Activated CD4-positive, alpha-beta T cell treated with anti-CD3 and anti-CD28 coated beads, Interleukin-2, amount 10 ng/mL, durations not matched to agents 24 days and 14 days (primary cell): ENCODE results near the gene YIPF7. TPM values are rescaled to one million over a fixed set of nuclear protein-coding genes. Genes with fewer than 3 reads are reported as not detected.

Experiments used
- DNase-seq: peaks from one replicate; pipeline ENCODE4 v3.0.0; 2022
- H3K27ac Mint-ChIP-seq: one replicate; pipeline ENCODE4 v1.8.0; 2022; ENCODE audit warnings: mild to moderate bottlenecking, mixed read lengths
- H3K27me3 Mint-ChIP-seq: one replicate; pipeline ENCODE4 v1.8.0; 2022; ENCODE audit warnings: mixed read lengths
- H3K36me3 Mint-ChIP-seq: one replicate; pipeline ENCODE4 v1.8.0; 2022; ENCODE audit warnings: low read depth, mild to moderate bottlenecking, mixed read lengths
- H3K4me1 Mint-ChIP-seq: one replicate; pipeline ENCODE4 v1.8.0; 2021; ENCODE audit warnings: mixed read lengths
- H3K4me3 Mint-ChIP-seq: one replicate; pipeline ENCODE4 v1.8.0; 2022; ENCODE audit warnings: mild to moderate bottlenecking, moderate library complexity, mixed read lengths
- H3K9me3 Mint-ChIP-seq: one replicate; pipeline ENCODE4 v1.8.0; 2021; ENCODE audit warnings: mixed read lengths
- intact Hi-C: fragments of 100-400 bp; cut with micrococcal nuclease; formaldehyde crosslinking; loops from one replicate; pipeline ENCODE4 v1.15.1; 2023
- total RNA-seq: library from RNA; stranded (reverse); gene quantifications from 2 replicates; pipeline ENCODE4 v1.2.3, GENCODE V29; 2022

The YIPF7 gene
- not detected in 2 replicates for total RNA-seq

DNA sequence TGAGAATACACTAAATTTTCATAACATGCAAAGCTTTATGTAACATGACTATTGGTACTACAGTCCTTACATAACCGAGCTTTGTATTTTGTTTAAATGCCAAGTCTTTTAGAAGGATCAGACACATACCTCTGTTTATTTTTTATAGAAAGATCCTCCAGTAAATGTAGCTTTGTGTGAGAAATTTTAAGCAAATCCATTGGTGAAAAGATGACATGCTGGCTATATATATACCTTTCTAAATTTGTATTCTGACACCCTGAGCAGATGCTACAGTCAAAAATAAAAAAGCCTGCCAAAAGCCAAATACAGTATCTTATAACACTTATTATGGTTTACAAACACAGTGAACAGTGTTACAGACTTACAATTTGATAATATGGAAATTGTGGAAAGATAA, at the start of gene YIPF7:
Gene YIPF7 (minus strand): TSS at position 201 of the 400 bp plus-strand sequence. CDS start 1,525 bp downstream, outside the sequence.
- Mint-ChIP-seq H3K9me3 (no peaks in the 10 kb centered on the region), H3K4me1 (no peaks in the 10 kb centered on the region), H3K27ac (no peak within 1 kb of the TSS), H3K4me3 (no peak within 1 kb of the TSS), H3K27me3 (no peaks in the 10 kb centered on the region), H3K36me3 (no peaks in the 10 kb centered on the region)
- DNase-seq: no peak
- intact Hi-C loops: no loop called here

DNA sequence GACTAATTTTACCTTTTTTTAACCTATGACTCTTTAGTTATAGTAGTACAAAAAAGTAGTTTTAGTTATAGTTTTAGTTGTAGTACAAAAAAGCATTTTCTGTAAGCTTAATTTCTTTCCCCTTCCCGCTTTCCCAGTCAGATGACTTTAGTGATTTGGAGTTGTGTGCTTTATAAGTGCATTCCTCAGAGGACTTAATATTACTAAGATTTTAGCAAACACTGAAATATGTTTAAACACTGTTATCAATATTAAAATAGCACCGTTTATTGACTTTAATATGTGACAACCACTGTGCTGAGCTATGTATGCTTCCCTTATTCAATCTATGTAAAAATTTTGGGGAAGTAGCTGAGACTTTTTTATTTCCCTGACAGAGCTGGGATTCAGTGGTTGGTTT, 49.6 kb upstream of the YIPF7 start:
- intact Hi-C loops: no loop called here
- Mint-ChIP-seq H3K4me3 (no peak overlapping the region), H3K27ac (no peak overlapping the region), H3K27me3 (no peaks in the 10 kb centered on the region), H3K36me3 (peaks cover 41% of the 10 kb centered on the region), H3K9me3 (no peaks in the 10 kb centered on the region), H3K4me1 (peaks cover 2% of the 10 kb centered on the region)
- no peak for DNase-seq

DNA sequence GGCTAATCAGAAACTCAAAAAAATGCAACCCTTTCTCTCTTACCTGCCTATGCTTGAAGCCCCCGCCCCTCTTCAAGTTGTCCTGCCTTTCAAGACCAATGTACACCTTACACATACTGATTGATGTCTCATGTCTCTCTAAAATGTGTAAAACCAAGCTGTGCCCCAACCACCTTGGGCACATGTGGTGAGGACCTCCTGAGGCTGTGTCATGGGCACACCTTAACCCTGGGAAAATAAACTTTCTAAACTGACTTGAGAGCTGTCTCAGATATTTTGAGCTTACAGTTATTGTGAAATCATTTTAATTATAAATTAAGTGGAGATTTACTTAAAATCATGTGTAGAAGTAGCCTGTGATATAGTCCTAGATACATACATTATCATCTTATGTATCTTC, 49.0 kb upstream of the YIPF7 start:
- Mint-ChIP-seq H3K27ac (no peak overlapping the region), H3K4me3 (no peak overlapping the region), H3K9me3 (no peaks in the 10 kb centered on the region), H3K36me3 (peaks cover 45% of the 10 kb centered on the region), H3K27me3 (no peaks in the 10 kb centered on the region), H3K4me1 (peaks cover 3% of the 10 kb centered on the region)
- intact Hi-C loops: no loop called here
- DNase-seq: no peak

DNA sequence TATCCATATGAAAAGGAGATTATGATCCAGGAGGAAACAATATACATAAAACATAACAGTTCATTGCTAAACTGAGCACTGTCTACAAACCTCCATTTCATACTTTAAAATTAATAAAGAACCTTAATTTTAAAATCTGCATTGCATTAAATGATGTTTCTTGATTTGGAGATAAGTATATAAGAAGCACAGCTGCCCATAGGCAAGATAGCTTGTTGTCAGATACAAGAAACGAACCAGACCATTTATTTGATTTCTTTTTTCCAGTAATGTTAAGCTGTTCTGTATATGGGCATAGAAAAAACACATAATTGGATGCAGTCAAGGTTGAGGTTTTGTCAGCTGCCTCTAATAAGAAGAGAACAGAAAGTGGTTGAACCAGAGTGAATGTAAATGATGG, 33.2 kb upstream of the YIPF7 start:
- H3K27me3 Mint-ChIP-seq: no peaks in the 10 kb centered on the region
- no peak for DNase-seq
- H3K9me3 Mint-ChIP-seq: no peaks in the 10 kb centered on the region
- H3K36me3 Mint-ChIP-seq: peaks cover 60% of the 10 kb centered on the region
- peaks cover 26% of the 10 kb centered on the region for H3K4me1 Mint-ChIP-seq
- no peak overlapping the region for H3K27ac Mint-ChIP-seq
- H3K4me3 Mint-ChIP-seq: no peak overlapping the region
- intact Hi-C loops: no loop called here

DNA sequence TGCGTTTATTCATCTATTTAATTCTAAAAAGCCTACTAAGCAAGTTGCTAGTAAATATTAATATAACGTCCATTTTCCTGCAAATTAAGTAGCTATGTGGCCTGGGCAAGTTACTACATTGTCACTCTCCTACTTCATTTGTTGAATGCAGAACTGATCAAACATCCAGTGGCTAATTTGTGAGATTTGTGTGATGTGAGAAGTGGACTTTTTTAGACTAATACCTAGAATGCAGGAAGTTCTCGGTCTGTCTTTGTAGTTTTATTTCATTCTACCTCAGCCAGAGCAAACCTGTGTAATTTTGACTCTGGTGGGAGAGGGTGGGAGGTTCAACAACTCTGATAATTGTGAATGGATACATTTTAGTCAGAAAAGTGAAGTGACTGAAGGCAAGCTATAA, 27.6 kb upstream of the YIPF7 start:
- H3K4me1 Mint-ChIP-seq: peaks cover 26% of the 10 kb centered on the region
- H3K9me3 Mint-ChIP-seq: no peaks in the 10 kb centered on the region
- peak; percentile 61 for DNase-seq
- intact Hi-C loops: loop anchor here (1.0 to 2.0 kb wide), 3 partner anchors 18 to 230 kb away; partner anchors contain the start of genes GNPDA2 and KCTD8
- peaks cover 25% of the 10 kb centered on the region for H3K36me3 Mint-ChIP-seq
- H3K27ac Mint-ChIP-seq: peak overlapping the region; percentile 98
- H3K27me3 Mint-ChIP-seq: peaks cover 9% of the 10 kb centered on the region
- peak overlapping the region; percentile 98 for H3K4me3 Mint-ChIP-seq

DNA sequence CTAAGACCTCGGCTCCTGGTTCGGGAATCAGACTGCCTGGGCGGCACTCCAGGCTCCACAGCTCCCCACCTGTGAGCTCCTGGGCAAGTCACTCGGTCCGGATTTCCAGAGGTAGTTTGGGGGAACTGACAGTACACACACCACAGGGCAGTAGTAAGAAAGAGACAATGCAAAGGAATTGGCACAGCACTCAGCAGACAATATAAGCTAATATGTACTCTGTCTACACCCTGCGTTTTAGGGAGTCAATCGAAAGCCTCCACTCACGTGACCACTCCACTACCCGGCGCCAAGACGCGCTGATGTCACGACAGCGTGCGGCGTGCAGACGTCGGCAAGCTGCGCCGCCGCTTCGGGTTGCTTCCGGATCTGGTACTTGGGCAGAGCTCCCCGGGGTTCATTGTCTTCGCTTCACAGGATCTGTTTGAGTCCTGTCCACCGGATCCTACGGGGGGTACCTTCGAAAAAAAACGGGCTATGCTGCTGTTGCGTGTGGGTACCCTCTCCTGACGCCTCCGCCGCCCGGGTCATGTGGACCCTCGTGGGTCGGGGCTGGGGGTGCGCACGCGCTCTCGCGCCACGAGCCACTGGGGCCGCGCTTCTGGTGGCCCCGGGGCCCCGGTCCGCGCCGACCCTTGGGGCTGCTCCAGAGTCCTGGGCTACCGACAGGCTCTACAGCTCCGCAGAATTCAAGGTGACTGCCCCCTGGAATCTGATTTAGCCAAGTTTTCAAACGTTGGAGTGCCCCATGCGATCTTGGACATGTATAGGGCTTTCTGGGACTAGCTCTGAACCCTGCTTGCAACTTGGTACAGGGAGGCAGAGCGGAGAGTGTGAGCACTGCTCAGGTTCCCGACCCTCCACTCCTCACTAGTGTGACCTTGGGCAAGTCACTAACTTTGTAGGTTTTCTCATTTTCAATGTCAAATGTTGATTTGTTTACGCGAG, 26.9 kb upstream of the YIPF7 start, which contains the start of gene GUF1:
Gene GUF1 (plus strand): TSS at position 327 of the 948 bp plus-strand sequence. CDS start 203 bp downstream, at position 530.
- Mint-ChIP-seq H3K9me3 (no peaks in the 10 kb centered on the region), H3K27me3 (peaks cover 9% of the 10 kb centered on the region), H3K4me1 (peaks cover 26% of the 10 kb centered on the region), H3K36me3 (peaks cover 23% of the 10 kb centered on the region), H3K27ac (peak within 1 kb of the TSS; percentile 98), H3K4me3 (peak within 1 kb of the TSS; percentile 98)
- intact Hi-C loops: loop anchor here (1.0 to 2.0 kb wide), 3 partner anchors 18 to 230 kb away; partner anchors contain the start of genes GNPDA2 and KCTD8
- peak; percentile 97 for DNase-seq

DNA sequence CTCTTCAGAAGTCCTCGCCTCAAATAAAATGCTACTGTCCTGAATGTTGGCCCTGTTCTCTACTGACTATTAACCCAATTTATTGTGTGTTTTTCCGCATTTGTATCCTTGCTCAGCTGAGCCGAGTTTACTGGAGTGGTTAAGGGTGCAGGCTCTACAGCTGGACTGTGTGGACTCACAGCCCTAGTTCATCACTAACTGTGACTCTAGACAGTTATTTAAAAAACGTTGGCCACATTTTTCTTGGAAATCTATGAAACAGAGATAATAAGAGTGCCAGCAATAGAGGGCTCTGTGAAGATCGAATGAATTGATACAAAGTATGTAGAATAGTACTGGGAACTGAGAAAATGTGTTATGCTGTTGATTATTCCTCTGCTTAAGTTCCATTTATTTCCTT, 23.9 kb upstream of the YIPF7 start:
- Mint-ChIP-seq H3K27ac (no peak overlapping the region), H3K4me3 (no peak overlapping the region), H3K4me1 (peaks cover 14% of the 10 kb centered on the region), H3K9me3 (no peaks in the 10 kb centered on the region), H3K27me3 (peaks cover 22% of the 10 kb centered on the region), H3K36me3 (peaks cover 4% of the 10 kb centered on the region)
- DNase-seq: no peak
- intact Hi-C loops: no loop called here

DNA sequence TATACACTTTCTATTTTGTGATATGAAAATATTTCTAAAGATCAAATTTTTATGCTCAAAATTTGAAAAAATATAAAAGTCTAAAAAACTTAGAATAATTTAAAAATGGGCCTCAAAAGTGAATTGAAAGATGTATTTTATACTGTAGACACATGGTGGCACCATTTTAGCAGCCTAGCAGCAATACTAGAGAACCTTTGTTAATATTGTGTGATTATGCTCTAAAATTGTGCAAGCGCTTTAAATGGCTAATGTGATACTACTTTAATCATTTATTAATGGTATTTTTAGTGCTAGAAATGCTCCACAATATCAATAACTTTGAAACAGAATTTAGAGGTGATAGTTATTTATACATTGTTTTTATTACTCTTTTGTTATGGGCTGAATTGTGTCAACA, 23.0 kb upstream of the YIPF7 start:
- intact Hi-C loops: no loop called here

DNA sequence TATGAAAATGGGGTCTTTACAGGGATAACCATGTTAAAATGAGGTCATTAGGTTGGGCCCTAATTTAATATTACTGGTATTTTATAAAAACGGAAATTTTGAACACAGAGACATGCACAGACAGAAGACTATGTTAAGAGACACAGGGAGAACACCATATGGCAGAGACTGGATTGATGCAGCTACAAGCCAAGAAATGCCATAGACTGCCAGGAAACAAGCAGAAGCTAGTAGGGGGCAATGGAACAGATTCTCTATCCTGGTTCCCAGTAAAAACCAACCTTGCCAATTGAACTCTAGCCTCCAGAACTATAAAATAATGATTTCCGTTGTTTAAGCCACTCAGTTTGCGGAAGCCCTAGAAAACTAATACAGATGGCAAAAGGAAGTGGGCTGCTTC, 20.2 kb upstream of the YIPF7 start:
- no peak overlapping the region for H3K4me3 Mint-ChIP-seq
- H3K36me3 Mint-ChIP-seq: no peaks in the 10 kb centered on the region
- H3K9me3 Mint-ChIP-seq: no peaks in the 10 kb centered on the region
- intact Hi-C loops: no loop called here
- no peak for DNase-seq
- peaks cover 20% of the 10 kb centered on the region for H3K27me3 Mint-ChIP-seq
- H3K4me1 Mint-ChIP-seq: peaks cover 2% of the 10 kb centered on the region
- no peak overlapping the region for H3K27ac Mint-ChIP-seq

More for the DNA sequence above, 23.0 kb upstream of the YIPF7 start:
- H3K4me3 Mint-ChIP-seq: no peak overlapping the region
- no peaks in the 10 kb centered on the region for H3K9me3 Mint-ChIP-seq
- H3K4me1 Mint-ChIP-seq: peaks cover 12% of the 10 kb centered on the region
- peaks cover 22% of the 10 kb centered on the region for H3K27me3 Mint-ChIP-seq
- DNase-seq: no peak
- H3K36me3 Mint-ChIP-seq: peaks cover 4% of the 10 kb centered on the region
- no peak overlapping the region for H3K27ac Mint-ChIP-seq

DNA sequence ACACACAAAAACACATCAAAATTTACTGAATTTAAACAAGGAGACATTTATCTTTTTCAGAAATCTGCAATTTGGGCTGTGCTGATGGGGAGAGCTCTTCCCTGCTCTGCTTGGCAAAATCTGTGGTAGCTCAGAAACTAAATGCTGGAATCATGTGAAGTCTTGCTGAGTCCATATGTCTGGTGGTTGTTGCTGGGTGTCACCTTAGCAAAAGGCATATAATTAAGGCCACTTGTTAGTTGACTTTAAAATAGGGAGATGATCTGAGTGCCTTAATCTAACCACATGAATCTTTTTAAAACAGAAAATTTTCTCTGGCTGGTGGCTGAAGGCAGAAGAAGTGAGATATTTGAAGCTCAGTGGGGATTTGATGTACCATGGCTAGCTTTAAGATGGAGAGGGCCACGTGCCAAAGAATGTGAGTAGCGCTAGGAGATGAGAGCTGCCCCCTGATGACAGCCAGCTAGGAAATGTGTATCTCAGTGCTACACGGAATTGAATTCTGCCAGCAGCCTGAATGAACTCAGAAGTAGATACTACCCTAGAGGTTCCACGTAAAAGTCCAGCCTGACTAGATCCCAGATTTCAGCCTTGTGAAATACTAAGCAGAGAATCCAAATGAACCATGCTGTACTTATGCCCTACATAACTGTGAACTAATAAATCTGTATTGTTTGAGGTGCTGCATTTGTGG, 19.2 kb upstream of the YIPF7 start:
- no peak for DNase-seq
- H3K4me3 Mint-ChIP-seq: no peak overlapping the region
- no peak overlapping the region for H3K27ac Mint-ChIP-seq
- H3K36me3 Mint-ChIP-seq: no peaks in the 10 kb centered on the region
- peaks cover 15% of the 10 kb centered on the region for H3K27me3 Mint-ChIP-seq
- no peaks in the 10 kb centered on the region for H3K9me3 Mint-ChIP-seq
- peaks cover 2% of the 10 kb centered on the region for H3K4me1 Mint-ChIP-seq
- intact Hi-C loops: no loop called here

DNA sequence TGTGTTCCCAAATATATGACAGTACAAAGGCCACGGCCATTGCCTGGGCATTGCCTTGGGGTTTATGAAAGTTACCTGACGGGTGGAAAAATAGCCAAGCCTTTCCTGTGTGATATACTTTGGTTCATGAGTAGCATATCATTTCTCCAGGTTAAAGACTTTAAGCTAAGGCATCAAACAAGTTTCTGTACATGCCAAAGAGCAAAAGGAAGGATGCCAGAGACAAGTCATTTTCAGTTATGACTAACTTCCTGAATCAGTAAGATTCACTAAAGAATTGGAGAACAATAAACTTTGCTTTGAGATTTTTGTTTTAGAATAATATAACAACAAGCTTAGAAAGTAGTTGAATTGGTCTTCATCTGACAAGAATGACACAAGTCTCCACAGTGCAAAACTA, 17.1 kb upstream of the YIPF7 start:
- DNase-seq: no peak
- Mint-ChIP-seq H3K4me1 (peaks cover 2% of the 10 kb centered on the region), H3K27ac (no peak overlapping the region), H3K4me3 (no peak overlapping the region), H3K36me3 (no peaks in the 10 kb centered on the region), H3K27me3 (peaks cover 13% of the 10 kb centered on the region), H3K9me3 (no peaks in the 10 kb centered on the region)
- intact Hi-C loops: no loop called here

DNA sequence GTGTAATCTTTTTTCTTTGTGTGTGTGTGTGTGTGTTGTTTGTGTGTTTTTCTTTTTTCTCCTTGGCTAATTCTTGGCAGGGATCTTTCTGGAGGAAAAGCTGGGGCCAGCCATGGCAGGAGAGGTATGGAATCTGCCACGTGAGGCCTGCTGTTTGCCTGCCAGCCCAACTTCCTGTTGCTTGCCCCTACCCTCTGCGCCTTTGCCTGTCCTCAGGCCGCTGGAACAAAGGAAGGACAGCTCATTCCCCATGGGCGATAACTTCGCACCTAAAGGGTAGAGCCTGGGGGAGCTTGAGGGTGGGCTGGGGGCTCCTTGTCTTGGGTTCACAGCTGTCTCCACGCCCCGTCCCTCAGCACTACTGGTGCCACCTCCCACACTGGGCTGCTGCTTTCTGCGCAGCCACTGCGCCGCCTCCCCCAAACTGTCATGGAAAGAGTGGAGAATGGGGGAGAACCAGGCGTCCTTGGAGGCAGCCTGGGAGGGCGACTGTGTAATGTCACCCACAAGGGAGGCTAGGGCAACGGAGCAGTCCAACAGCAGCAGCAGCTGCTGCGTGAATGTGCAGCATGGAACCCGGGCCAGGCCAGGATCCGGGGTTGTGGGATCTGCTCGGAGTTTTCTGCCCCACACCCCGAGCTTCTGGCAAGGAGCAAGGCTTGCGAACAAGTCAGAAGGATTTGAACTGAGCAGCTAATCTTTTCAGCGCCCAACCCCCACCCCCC, 12.3 kb upstream of the YIPF7 start:
- H3K27me3 Mint-ChIP-seq: peaks cover 4% of the 10 kb centered on the region
- intact Hi-C loops: no loop called here
- H3K27ac Mint-ChIP-seq: no peak overlapping the region
- no peaks in the 10 kb centered on the region for H3K9me3 Mint-ChIP-seq
- DNase-seq: no peak
- H3K4me1 Mint-ChIP-seq: no peaks in the 10 kb centered on the region
- no peak overlapping the region for H3K4me3 Mint-ChIP-seq
- H3K36me3 Mint-ChIP-seq: no peaks in the 10 kb centered on the region

DNA sequence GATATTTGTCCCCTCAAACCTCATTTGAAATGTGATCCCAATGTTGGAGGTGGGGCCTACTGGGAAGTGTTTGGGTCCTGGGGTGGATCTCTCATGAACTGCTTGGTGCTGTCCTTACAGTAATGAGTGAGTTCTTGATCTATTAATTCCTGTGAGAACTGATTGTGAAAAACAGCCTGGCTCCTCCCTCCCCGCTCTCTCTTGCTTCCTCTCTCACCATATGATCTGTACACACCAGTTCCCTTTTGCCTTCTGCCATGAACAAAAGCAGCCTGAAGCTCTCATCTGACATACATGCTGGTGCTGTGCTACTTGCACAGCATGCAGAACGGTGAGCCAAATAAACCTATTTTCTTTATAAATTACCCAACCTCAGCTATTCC, 11.2 kb upstream of the YIPF7 start:
- DNase-seq: no peak
- Mint-ChIP-seq H3K27me3 (peaks cover 4% of the 10 kb centered on the region), H3K9me3 (no peaks in the 10 kb centered on the region), H3K4me3 (no peak overlapping the region), H3K4me1 (no peaks in the 10 kb centered on the region), H3K27ac (no peak overlapping the region), H3K36me3 (no peaks in the 10 kb centered on the region)
- intact Hi-C loops: no loop called here
